A549 (cell line): ENCODE results near the gene STPG2.

Experiments used
- CTCF ChIP-seq: fragments of >200 bp; sonication (Bioruptor Twin); formaldehyde crosslinking; IDR thresholded peaks from 3 replicates; pipeline ENCODE4 v1.5.1; 2016
- EP300 ChIP-seq, 2 experiments: fragments of >200 bp; sonication (Bioruptor Twin); formaldehyde crosslinking; IDR thresholded peaks; 2 replicates in 1 of 2; 3 replicates in 1 of 2; pipeline ENCODE4 v1.6.1; 2016 to 2017
- RAD21 ChIP-seq, 2 experiments: fragments of >200 bp in 1 of 2; sonication (Bioruptor Twin) in 1 of 2; formaldehyde crosslinking in 1 of 2; IDR thresholded peaks in 1 of 2; conservative IDR thresholded peaks in 1 of 2; 2 replicates in 1 of 2; 3 replicates in 1 of 2; pipeline ENCODE4 v1.6.1; 2012 to 2018; ENCODE audit warnings: inconsistent platforms in 1 of 2
- TF ChIP-seq, protein P1 (sequence below): fragments of >200 bp; sonication (Bioruptor Twin); formaldehyde crosslinking; IDR thresholded peaks from 3 replicates; pipeline ENCODE4 v1.6.1; 2016

GRCh38 chr4:97662133-97662532, 481.1 kb downstream of the STPG2 start:
- TF ChIP-seq CTCF, result no peak
- TF ChIP-seq EP300 (IDR thresholded peaks at IDR 0.05), result no peak
- TF ChIP-seq RAD21 (conservative IDR thresholded peaks at IDR 0.05 in 1 of 2, IDR thresholded peaks at IDR 0.05 in 1 of 2), result no peak
- TF ChIP-seq, protein P1, sequence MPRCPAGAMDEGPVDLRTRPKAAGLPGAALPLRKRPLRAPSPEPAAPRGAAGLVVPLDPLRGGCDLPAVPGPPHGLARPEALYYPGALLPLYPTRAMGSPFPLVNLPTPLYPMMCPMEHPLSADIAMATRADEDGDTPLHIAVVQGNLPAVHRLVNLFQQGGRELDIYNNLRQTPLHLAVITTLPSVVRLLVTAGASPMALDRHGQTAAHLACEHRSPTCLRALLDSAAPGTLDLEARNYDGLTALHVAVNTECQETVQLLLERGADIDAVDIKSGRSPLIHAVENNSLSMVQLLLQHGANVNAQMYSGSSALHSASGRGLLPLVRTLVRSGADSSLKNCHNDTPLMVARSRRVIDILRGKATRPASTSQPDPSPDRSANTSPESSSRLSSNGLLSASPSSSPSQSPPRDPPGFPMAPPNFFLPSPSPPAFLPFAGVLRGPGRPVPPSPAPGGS, result no peak
